GM21825 (cell line): ENCODE results near the gene ADGRL3.

ENCODE experiments used
- ATAC-seq: cut with Tn5 transposase; IDR thresholded peaks from one replicate; pipeline ENCODE4 v1.9.1; 2021; ENCODE audit warnings: mild to moderate bottlenecking, moderate library complexity; ENCODE audit not compliant: unreplicated experiment

Gene ADGRL3

DNA sequence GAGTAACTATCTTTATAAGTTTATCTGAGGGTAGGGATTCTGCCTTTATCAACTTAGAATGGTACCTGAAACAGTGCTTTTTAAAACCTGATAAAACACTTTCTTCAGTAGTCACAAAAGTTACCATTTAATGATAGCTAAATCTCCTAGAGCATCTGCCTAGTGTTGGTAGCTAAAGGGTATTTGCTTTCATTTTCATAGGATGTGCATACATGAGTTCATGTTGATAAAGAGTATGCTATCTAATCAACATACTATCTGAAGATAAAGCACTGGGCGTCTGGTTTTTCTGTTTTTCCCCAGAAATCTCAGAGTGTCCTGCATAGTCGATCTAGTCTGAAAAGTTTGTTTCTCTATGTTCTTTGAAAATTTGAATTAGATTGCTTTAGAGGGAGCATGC is 75.1 kb downstream of the ADGRL3 start:
- ATAC-seq = no peak

DNA sequence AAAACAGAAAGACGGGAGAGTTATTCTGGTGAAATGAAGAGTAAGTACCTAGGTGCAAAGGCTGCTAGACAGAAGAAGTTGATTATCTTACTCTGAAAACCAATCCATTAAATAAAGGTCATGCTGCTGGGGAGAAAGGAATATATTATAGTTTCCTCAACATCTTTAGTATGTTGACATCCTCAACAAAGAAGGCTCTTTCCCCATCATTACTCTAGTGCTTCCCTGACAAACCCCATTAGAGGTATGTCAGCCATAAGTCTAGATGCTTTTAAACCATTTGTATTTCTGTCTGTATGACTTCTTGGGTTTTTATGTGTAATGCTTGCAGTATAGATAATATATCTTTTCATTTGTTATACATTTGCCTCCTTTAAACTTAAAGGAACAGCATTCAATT is 75.9 kb downstream of the ADGRL3 start:
- ATAC-seq = no peak

- ATAC-seq = no peak
Measured at GRCh38 chr4:61277785-61278760, 77.9 kb downstream of the ADGRL3 start.

DNA sequence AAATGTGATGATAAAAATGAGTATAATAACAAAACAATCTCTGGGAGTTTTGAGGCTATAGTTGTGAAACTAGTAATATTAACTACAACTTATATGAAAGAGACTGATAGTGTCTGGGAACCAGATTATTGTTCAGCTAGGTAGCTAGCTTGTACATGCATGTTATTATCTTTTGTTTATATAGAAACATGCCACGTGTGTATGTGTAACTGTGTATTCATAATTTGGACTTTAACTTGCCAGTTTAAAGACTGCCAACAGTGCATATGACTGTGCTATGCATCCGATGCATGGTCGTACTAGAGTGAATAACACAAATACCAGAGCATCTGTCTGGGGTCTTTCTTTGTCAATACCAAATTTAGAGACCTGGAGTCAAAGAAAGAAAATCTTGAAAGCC is 92.2 kb downstream of the ADGRL3 start:
- ATAC-seq = no peak

DNA sequence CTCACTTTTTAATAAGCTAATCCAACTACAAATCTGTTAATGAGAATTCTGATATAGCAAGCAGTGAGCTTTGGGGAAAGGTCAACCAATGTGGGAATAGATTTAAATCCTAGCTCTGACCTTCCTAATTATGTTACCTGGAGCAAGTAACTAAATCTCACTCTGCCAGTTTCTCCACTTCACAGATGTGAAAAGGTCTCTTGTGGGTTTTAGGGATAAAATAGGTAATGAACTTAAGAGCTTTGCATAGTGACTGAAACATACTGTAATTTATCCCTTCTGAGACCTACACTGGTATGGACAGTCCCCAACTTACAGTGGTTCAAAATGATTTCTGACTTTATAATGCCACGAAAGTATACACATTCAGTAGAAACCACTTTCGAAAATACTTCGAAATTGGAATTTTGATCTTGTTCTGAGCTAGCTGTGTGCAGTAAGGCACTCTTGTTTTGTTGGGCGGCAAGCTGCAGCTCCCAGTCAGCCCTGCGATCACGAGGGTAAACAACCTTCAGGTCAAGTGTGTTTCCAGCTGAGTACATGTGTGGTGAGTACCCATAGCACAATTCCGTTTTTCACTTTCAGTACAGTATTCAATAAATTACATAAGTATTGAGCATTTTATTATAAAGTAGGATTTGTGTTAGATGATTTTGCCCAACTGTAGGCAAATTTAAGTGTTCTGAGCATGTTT is 93.7 kb downstream of the ADGRL3 start:
- ATAC-seq = no peak

GRCh38 chr4:61294936-61295335 is 94.8 kb downstream of the ADGRL3 start:
- ATAC-seq = no peak

DNA sequence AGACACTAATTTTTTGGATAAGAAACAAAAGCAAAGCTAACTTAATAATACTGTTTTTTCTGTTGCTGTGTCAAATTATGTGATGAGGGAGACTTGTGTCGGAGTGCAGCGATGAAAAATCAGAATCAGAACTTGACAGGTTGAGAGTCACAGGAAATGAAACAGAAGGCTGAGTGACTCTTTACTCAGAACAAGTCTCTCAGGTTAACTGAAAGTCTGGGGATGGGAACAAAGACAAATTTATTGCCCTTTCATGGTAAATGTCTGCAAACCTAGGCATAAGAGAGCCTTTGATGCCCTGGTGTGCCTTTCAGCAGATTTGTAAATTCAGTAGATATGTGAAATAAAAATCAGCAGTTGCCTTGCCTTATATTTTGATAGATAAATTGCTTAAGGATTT is 96.0 kb downstream of the ADGRL3 start:
- ATAC-seq = no peak

GRCh38 chr4:61298178-61298740 is 98.1 kb downstream of the ADGRL3 start:
- no peak for ATAC-seq

DNA sequence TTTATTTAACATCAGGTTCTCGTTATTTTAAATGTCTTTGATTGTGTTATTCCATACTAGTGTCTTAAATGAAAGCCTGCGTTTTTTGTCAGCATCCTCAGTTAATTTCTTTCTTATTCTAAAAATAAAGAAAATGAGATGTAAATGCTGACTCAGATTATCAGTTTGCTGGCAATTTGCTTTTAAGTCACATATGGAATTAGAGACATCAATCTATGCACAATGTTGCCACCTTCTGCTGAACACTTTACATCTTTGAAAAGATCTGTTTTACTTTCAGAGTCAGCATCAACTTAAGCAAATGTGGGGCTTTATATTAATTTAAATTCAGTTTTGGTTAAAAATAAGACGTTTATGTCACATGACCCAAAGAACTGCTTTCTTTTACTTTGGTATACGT is 99.2 kb downstream of the ADGRL3 start:
- no peak for ATAC-seq

GRCh38 chr4:61300266-61300844 is 100.2 kb downstream of the ADGRL3 start:
- no peak for ATAC-seq

GRCh38 chr4:61301271-61301670 is 101.1 kb downstream of the ADGRL3 start:
- ATAC-seq = no peak

DNA sequence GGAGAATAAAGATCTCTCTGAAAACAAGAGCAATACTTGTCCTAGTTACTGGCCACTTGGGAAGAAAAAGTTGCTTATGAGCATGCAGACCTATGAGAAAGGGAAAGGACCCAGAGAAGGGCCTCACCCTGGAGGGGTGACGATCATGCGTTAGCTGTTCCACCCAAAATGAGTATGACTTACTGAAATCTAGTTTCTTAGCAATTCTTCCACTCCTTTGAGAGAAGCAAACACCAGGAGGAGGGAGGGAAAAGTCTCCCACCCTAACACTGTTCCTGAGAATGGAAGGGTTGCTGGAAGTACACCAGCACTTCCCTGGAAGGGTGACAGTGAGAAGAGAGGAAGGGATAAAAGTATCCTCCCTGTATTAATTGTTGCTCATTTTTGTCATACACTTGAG is 107.9 kb downstream of the ADGRL3 start:
- ATAC-seq = no peak

- ATAC-seq = no peak
Measured at GRCh38 chr4:61309616-61310015, 109.5 kb downstream of the ADGRL3 start.

DNA sequence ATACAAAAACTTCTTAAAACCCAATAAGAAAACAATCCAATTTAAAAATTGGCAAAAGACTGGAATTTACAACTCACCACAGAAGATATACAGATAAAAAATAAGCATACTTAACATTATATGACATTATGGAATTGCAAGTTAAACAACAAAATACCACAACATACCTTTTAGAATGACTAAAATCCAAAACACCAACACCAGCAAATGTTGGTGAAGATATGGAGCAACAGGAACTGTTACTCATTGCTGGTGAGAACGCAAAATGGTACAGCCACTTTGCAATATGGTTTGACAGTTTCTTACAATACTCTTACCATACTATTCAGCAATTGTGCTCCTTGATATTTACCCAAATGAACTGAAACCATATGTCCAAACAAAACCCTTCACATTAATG is 112.4 kb downstream of the ADGRL3 start:
- no peak for ATAC-seq

DNA sequence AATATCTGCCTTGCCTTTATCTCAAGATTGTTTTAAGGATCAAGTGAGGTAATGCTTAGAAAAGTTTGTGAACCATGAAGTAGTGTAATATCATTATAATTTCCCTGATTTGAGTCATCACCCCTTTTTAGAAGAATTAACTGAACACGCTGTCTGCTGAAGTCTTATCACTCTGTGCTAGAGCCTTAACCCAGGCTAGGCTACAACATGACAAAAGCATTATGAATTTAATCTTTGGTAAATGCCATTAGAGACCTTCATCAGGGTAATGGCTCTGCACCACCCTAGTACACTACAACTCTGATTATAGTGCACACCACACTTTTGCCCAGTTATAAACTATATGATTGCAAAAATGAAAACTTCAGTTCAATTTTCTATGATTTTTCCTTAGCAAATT is 118.3 kb downstream of the ADGRL3 start:
- ATAC-seq = no peak

GRCh38 chr4:61319156-61319555 is 119.0 kb downstream of the ADGRL3 start:
- ATAC-seq = no peak

DNA sequence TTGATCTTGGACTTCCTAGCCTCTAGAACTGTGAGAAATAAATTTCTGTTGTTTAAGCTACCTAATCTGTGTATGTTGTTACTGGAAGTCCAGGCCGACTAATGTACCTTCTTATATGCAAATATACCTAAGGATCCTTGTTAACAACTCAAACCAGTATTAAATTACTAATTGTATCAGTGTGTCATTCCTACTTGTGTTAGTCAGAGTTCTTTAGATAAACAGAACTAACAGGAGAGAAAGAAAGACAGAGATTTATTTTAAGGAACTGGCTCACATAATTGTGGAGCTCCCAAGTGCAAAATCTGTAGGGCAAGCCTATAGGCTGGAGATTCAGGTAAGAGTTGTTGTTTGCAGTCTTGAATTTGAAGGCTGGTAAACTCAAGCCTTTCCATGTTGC is 120.0 kb downstream of the ADGRL3 start:
- no peak for ATAC-seq

- no peak for ATAC-seq
Measured at GRCh38 chr4:61320631-61321030, 120.5 kb downstream of the ADGRL3 start.

DNA sequence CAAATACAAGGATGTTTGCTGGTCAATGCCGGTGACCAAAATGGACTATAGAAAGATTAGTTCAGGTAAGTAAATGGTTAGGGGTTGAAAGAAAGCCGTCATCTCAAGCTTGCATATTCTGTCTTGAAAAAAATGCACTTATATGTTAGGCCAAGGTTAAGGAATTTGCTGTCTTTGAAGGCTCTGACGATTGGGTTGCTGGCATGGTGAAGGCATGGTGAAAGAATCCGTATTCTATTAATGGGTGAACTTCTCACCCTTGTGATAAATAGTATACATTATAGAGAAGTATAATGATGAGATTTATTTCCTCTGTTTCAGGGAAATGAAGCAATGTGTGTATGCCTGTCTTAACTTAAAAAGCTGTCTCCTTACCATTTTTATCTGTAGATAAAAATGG is 132.6 kb downstream of the ADGRL3 start:
- no peak for ATAC-seq

DNA sequence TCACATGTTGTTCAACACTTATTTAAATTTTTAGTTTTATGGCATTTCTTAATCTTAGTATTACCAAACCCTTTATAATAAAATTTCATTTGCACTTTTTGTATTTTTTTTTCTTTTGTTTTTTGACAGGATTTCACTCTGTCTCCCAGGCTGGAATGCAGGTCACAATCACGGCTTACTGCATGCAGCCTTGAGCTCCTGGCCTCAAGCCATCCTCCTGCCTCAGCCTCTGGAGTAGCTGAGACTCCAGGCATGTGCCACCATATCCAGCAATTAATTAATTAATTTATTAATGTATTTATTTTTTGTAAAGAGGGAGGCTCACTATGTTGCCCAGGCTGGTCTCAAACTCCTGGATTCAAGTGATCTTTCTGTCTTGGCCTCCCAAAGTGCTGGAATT is 133.4 kb downstream of the ADGRL3 start:
- no peak for ATAC-seq

DNA sequence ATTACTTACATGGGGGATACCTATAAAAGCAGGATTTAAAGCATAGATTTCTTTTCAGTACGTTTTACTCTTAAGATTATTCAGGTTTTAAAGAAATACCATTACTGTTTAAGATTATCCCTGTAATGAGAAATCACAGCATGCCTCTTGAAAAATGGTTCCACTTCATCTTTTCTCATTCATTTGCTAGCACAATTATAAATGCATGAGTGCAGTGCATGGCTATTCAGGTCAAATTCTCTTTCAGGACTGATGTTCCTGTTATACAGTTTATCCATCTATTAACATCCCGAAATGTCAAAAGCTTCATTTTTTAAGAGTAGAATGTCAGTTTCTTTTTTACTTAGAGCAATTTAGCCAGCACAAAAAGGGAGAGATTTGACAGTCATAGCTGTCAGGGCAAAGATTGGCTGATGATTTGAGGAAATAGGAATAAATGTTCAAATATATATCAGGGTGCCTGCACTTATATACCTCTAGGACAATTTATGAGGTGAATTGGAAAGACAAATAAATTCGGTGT is 135.2 kb downstream of the ADGRL3 start:
- ATAC-seq = no peak
